Prostate gland (tissue), 2 donors: ENCODE results near the gene TEX47.

ENCODE experiments used
- CTCF ChIP-seq, 4 experiments: fragments of 200-600 bp in 2 of 4; fragments of 450-650 bp in 2 of 4; sonication (generic) in 2 of 4; IDR thresholded peaks; 1 replicate in 3 of 4; 2 replicates in 1 of 4; pipeline ENCODE4 v1.5.1; 2016 to 2019; ENCODE audit warnings: antibody characterized with exemption in 4 of 4, mild to moderate bottlenecking in 2 of 4, moderate library complexity in 2 of 4
- POLR2A ChIP-seq: fragments of 450-650 bp; IDR thresholded peaks from one replicate; pipeline ENCODE4 v1.6.1; 2016; ENCODE audit warnings: antibody characterized with exemption, mild to moderate bottlenecking

- TF ChIP-seq CTCF (IDR thresholded peaks at IDR 0.05) = no peak
- TF ChIP-seq POLR2A = no peak
Measured at GRCh38 chr7:88801046-88801445, 5.5 kb upstream of the TEX47 start.
